ENCODE data around the gene NADK2. TPM values are rescaled to one million over a fixed set of nuclear protein-coding genes. Genes with fewer than 3 reads are reported as not detected.

Gene NADK2
- total RNA-seq, 4 donors from 2014 or later, result 22.5 to 34.8 (median 26.3) TPM

DNA sequence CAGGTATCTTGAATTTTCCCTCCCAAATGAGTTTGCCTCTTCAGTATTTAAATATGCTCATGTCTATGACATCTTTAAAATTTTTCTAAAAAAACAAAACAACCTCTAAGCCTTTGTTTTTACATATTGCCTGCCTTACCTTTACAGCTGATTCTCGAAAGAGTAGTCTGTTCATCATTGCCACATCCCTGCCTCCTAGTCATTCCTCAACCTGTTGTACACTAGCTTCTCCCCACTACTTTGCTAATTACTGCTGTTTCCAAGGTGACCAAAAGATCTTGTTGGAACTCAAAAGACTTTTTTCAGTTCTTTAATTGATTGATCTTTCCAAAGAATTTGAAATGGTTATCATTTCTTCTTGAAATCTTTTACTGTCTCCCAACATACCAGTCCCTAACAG, 1.9 kb upstream of the NADK2 start:
- no peak for TF ChIP-seq CTCF (IDR thresholded peaks at IDR 0.05; ENCODE audit: low read depth)

DNA sequence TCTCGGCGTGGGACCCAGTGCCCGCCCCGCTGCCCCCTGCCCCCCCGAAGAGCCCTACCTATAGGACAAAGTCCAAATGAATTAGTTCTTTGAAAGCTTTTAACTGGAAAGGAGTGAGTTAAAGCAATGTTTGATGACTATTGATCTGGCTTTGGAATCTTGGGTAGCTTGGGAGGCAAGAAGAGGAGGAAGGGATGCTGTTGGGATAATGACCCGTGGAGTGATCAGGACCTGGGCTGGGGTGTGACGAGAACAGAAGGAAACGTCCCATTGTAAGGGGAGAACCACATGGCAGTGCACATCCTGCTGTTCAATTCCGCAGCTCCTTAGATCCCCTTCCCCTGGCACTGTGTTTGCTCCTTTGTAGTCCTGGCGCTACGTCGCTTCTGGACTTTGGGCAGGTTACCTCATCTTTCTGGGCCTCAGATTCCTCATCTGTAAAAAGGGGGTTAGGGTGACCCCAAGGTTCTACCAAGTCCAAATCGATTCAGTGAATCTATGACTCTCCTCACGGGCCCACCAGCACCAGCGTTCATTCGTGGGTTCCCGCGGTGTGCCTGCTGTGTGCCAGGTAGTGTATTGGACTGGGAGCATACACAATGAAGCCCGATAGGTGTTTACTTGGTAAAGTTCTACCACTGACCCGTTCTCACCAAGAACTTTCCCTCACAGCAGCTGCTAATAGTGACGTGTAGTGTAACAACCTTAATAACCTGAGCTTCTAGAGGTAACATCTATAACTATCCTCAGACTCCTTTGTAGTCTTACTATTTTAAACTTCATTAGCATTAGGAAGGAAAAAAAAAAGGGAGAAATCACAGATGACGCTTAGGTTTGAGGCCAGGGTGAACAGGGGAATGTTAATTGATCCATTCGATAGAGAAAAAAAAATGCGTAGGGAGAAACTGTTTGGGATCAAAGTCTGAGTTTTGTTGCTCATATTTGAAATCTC, 1.1 kb upstream of the NADK2 start:
- no peak for TF ChIP-seq CTCF (IDR thresholded peaks at IDR 0.05; ENCODE audit: low read depth)

GRCh38 chr5:36240779-36241630, 720 bp downstream of the NADK2 start:
- TF ChIP-seq CTCF (IDR thresholded peaks at IDR 0.05; ENCODE audit: low read depth), result no peak

DNA sequence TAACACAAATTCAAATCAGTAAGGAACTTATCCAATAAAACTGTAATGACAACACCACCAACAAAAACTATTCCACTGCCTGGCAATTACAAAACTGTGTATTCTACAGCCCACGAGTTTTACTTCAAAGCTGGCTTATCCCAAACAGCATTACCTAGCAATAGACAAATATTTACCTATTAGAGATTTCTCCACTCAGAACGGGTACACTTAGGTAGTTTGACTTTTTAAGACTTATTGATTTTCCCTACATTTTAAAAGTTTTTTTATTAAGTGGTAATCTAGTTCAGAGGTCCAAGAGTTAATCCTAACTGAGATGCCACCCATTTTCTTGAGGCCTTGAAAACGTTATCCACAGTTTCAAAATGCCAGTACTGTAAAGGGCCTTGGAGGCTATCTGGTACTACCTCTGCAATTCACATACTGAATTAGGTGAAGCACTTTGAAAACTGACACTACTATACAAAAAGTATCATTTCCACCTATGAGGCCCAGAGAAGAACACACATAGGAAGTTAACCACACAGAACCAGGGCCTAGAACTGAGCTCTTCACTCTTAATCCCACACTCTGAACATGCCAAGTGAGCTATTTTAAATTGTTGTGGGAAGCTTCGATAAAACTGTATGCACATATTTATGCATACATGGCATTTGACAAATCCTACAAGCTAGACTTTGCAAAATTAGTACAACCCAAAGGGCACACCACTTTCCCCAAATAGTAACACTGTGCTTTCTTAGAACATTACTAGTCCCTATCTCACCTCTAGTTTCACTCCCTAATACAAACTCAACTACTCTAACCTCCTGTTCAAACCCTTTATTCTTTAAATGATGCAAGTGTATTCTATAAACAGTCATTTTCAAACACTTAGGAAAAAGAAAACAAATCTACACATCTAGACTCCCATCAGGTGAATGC, 2.1 kb downstream of the NADK2 start:
- no peak for TF ChIP-seq CTCF (IDR thresholded peaks at IDR 0.05; ENCODE audit: low read depth)

GRCh38 chr5:36238502-36239295, 3.0 kb downstream of the NADK2 start:
- no peak for TF ChIP-seq CTCF (IDR thresholded peaks at IDR 0.05; ENCODE audit: low read depth)

DNA sequence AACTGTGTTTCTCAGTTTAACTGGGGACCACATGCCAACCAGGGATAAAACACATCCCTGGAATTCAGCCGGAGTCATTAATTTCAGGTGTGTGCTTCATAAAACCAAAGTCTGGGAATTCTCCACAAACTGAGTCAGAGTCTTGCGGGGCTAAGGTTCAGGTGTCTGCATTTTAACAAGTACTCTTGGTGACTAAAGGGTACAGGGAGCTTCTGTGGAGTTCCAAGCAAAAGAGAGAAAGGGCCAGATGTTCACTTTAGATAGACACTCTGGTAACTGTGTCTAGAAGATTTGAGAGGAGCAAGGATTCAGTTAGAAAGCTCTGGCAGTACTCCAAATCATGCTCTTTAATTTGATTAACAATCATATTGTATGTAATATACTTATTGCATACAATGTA, 4.0 kb downstream of the NADK2 start:
- TF ChIP-seq CTCF (IDR thresholded peaks at IDR 0.05; ENCODE audit: low read depth), result no peak

Data from subcutaneous adipose tissue (tissue), 4 donors.